H54 (cell line): ENCODE data around the gene CFAP46.

Source experiments
- DNase-seq: peaks from one replicate; pipeline ENCODE4 v3.0.0; 2011; ENCODE audit warnings: low spot score, mixed read lengths; ENCODE audit not compliant: insufficient read length
- FAIRE-seq: peaks from 3 replicates; lab custom pipeline; 2011; peaks lifted over from hg19 to GRCh38; lab: Jason Lieb, UNC
- POLR2A ChIP-seq: IDR thresholded peaks from 2 replicates; pipeline ENCODE4 v1.6.1; 2011; ENCODE audit warnings: low read depth, mild to moderate bottlenecking, low read length

Gene CFAP46

GRCh38 chr10:132813001-132813401 is 129.4 kb downstream of the CFAP46 start:
- no peak for TF ChIP-seq POLR2A
- DNase-seq = no peak
- FAIRE-seq = no peak

GRCh38 chr10:132812520-132812919 is 129.8 kb downstream of the CFAP46 start:
- no peak for DNase-seq
- no peak for TF ChIP-seq POLR2A
- no peak for FAIRE-seq

GRCh38 chr10:132811891-132812481 is 130.4 kb downstream of the CFAP46 start:
- FAIRE-seq = no peak
- no peak for TF ChIP-seq POLR2A
- no peak for DNase-seq

- TF ChIP-seq POLR2A = no peak
- FAIRE-seq = no peak
- no peak for DNase-seq
These were observed 131.3 kb downstream of the CFAP46 start for GRCh38 chr10:132810807-132811700.

GRCh38 chr10:132810141-132810806 is 132.1 kb downstream of the CFAP46 start:
- FAIRE-seq (no peak), DNase-seq (no peak)
- no peak for TF ChIP-seq POLR2A

- TF ChIP-seq POLR2A = no peak
- DNase-seq = no peak
- no peak for FAIRE-seq
These were observed 132.9 kb downstream of the CFAP46 start for GRCh38 chr10:132809232-132810140.

- no peak for FAIRE-seq
- no peak for DNase-seq
- TF ChIP-seq POLR2A = no peak
These were observed 133.8 kb downstream of the CFAP46 start for GRCh38 chr10:132808383-132809231.

- FAIRE-seq = no peak
- TF ChIP-seq POLR2A = no peak
- no peak for DNase-seq
These were observed 134.7 kb downstream of the CFAP46 start for GRCh38 chr10:132807621-132808049.

- no peak for FAIRE-seq
- TF ChIP-seq POLR2A = no peak
- no peak for DNase-seq
These were observed 135.8 kb downstream of the CFAP46 start for GRCh38 chr10:132806561-132807003.

GRCh38 chr10:132806110-132806509 is 136.3 kb downstream of the CFAP46 start:
- no peak for DNase-seq
- no peak for FAIRE-seq
- no peak for TF ChIP-seq POLR2A

- TF ChIP-seq POLR2A = no peak
- DNase-seq (no peak), FAIRE-seq (no peak)
These were observed 136.8 kb downstream of the CFAP46 start for GRCh38 chr10:132805599-132805998.

GRCh38 chr10:132804785-132805426 is 137.5 kb downstream of the CFAP46 start:
- TF ChIP-seq POLR2A = no peak
- FAIRE-seq (no peak), DNase-seq (no peak)

- no peak for TF ChIP-seq POLR2A
- FAIRE-seq (no peak), DNase-seq (no peak)
These were observed 138.1 kb downstream of the CFAP46 start for GRCh38 chr10:132804287-132804686.
